KMS-11 (cell line): ENCODE measurements around the gene MSI2.

Source experiments
- H2AFZ ChIP-seq: fragments of 200-600 bp; sonication (generic); 2 replicates; pipeline ENCODE4 v1.6.1; 2016; ENCODE audit warnings: antibody characterized with exemption, mixed run types, low read depth
- H3K27ac ChIP-seq: fragments of 200-600 bp; sonication (generic); 2 replicates; pipeline ENCODE4 v1.6.1; 2016; ENCODE audit warnings: mild to moderate bottlenecking, mixed run types
- H3K27me3 ChIP-seq: fragments of 200-600 bp; sonication (generic); 2 replicates; pipeline ENCODE4 v1.6.1; 2017; ENCODE audit warnings: mild to moderate bottlenecking, low read depth, mixed run types, moderate library complexity; ENCODE audit not compliant: insufficient read depth
- H3K36me3 ChIP-seq: fragments of 200-600 bp; sonication (generic); 2 replicates; pipeline ENCODE4 v1.6.1; 2017; ENCODE audit warnings: mild to moderate bottlenecking, mixed run types; ENCODE audit not compliant: insufficient read depth
- H3K4me1 ChIP-seq: fragments of 200-600 bp; sonication (generic); 2 replicates; pipeline ENCODE4 v1.6.1; 2016; ENCODE audit warnings: mild to moderate bottlenecking, low read depth, mixed run types; ENCODE audit not compliant: poor library complexity, severe bottlenecking
- H3K4me2 ChIP-seq: fragments of 200-600 bp; sonication (generic); 2 replicates; pipeline ENCODE4 v1.7.0; 2016; ENCODE audit warnings: mild to moderate bottlenecking, mixed run types
- H3K4me3 ChIP-seq: fragments of 200-600 bp; sonication (generic); IDR thresholded peaks from 2 replicates; pipeline ENCODE4 v1.6.1; 2017; ENCODE audit warnings: low read depth, low read length, mixed read lengths; ENCODE audit not compliant: insufficient read depth
- H3K79me2 ChIP-seq: fragments of 200-600 bp; sonication (generic); 2 replicates; pipeline ENCODE4 v1.6.1; 2016; ENCODE audit warnings: low read depth, mixed run types; ENCODE audit not compliant: insufficient read depth
- H3K9ac ChIP-seq: fragments of 200-600 bp; sonication (generic); 2 replicates; pipeline ENCODE4 v1.6.1; 2016; ENCODE audit warnings: mild to moderate bottlenecking, mixed run types
- H4K20me1 ChIP-seq: fragments of 200-600 bp; sonication (generic); 2 replicates; pipeline ENCODE4 v1.6.1; 2016; ENCODE audit warnings: mild to moderate bottlenecking, mixed run types; ENCODE audit not compliant: insufficient read depth
- TF ChIP-seq, protein P1 (sequence below): fragments of 200-600 bp; sonication (generic); conservative IDR thresholded peaks from 2 replicates; pipeline ENCODE4 v1.6.1; 2017; ENCODE audit warnings: low read depth, mild to moderate bottlenecking, antibody characterized with exemption, low read length, moderate library complexity, mixed read lengths

MSI2 gene

DNA sequence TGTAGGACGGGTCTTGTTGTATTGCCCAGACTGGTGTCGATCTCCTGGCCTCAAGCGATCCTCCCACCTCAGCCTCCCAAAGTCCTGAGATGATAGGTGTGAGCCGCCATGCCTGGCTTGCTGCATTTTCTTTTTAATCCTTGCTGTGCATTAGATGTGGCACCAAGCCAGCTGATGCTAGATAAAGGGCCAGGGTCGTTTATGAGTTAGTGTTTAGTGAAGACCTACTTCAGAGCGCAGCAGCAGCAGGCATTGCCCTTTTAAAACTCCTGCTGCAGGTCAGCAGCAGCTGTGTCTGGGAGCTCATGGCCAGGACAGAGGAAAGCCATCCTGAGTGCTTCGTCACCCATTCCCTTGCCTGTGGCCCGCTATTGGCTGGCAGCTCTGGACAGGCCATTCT is 251.5 kb downstream of the MSI2 start:
- H3K4me2 ChIP-seq = peak overlapping the region; percentile 68; the same call in 1 of the 2 replicates
- H3K9ac ChIP-seq = peak overlapping the region; percentile 46; the same call in 1 of the 2 replicates
- peaks cover 43% of the 10 kb centered on the region; the same call in 1 of the 2 replicates for H3K79me2 ChIP-seq
- peak overlapping the region; percentile 86; the same call in 1 of the 2 replicates for H3K27ac ChIP-seq
- H3K36me3 ChIP-seq = no peaks in the 10 kb centered on the region
- peaks cover 87% of the 10 kb centered on the region for H3K4me1 ChIP-seq
- TF ChIP-seq, protein P1, sequence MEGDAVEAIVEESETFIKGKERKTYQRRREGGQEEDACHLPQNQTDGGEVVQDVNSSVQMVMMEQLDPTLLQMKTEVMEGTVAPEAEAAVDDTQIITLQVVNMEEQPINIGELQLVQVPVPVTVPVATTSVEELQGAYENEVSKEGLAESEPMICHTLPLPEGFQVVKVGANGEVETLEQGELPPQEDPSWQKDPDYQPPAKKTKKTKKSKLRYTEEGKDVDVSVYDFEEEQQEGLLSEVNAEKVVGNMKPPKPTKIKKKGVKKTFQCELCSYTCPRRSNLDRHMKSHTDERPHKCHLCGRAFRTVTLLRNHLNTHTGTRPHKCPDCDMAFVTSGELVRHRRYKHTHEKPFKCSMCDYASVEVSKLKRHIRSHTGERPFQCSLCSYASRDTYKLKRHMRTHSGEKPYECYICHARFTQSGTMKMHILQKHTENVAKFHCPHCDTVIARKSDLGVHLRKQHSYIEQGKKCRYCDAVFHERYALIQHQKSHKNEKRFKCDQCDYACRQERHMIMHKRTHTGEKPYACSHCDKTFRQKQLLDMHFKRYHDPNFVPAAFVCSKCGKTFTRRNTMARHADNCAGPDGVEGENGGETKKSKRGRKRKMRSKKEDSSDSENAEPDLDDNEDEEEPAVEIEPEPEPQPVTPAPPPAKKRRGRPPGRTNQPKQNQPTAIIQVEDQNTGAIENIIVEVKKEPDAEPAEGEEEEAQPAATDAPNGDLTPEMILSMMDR = no peak
- no peaks in the 10 kb centered on the region for H3K27me3 ChIP-seq
- no peaks in the 10 kb centered on the region for H4K20me1 ChIP-seq
- H3K4me3 ChIP-seq = no peak overlapping the region
- H2AFZ ChIP-seq = no peak overlapping the region

DNA sequence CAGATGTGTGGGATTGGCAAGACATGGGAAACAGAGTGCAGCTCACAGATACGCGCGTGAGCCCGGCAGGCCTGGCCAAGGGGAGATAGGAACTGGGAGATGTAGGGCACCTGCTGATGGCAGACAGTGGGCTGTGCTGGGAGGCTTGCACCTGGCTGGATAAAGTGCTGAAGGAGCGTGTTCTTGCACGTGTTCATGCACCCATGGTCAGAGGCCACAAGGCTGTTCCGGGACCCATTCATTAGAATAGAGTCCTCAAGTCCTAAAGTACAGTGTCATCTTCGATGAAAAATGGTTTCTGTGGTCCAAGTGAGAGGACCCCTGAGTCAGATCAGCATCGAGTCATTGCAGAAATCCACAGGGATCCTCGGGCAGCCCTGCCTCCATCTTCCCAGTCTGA is 252.3 kb downstream of the MSI2 start:
- H3K79me2 ChIP-seq = peaks cover 50% of the 10 kb centered on the region; the same call in 1 of the 2 replicates
- no peaks in the 10 kb centered on the region for H3K27me3 ChIP-seq
- H3K4me1 ChIP-seq = peaks cover 93% of the 10 kb centered on the region
- H3K27ac ChIP-seq = peak overlapping the region; percentile 86
- peak overlapping the region; percentile 68 for H3K4me2 ChIP-seq
- H3K36me3 ChIP-seq = no peaks in the 10 kb centered on the region
- peak overlapping the region; percentile 46; the same call in 1 of the 2 replicates for H3K9ac ChIP-seq
- TF ChIP-seq, protein P1 = no peak; the same call in 1 of the 2 replicates
- H3K4me3 ChIP-seq = no peak overlapping the region
- no peaks in the 10 kb centered on the region for H4K20me1 ChIP-seq
- no peak overlapping the region for H2AFZ ChIP-seq

DNA sequence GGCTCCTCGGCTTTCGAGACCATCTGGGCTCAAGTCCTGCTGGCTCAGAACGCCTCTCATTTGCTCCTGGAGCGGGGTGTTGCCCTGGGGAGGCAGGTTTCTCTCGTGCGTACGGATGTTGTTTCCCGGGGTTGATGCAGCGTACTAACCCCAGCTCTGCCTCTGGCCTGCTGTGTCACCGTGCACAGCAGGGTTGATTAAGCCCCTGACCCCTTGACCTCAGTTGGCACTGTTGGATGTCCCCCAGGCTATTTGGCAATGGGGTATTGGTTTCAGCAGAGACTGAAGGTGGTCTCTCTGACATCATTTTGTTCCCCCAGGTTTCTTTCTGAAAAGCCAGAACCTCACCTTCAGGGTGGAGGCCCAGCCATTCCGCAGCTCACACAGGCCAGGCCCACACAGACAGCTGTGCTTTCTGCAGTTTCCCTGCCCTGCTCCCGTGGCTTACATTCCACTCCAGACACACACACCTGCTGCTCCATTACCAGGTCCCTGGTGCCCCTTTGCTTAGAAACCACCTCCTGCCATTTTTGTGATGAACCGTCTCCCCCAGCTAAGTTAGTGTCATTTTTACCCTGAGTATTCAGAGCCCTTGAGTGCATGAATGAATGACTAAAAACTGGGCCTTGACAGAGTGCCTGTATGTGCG is 255.3 kb downstream of the MSI2 start:
- Histone ChIP-seq H2AFZ (no peak overlapping the region), H3K79me2 (peaks cover 75% of the 10 kb centered on the region; the same call in 1 of the 2 replicates), H3K36me3 (no peaks in the 10 kb centered on the region), H4K20me1 (no peaks in the 10 kb centered on the region), H3K4me1 (peaks cover 91% of the 10 kb centered on the region), H3K27me3 (no peaks in the 10 kb centered on the region), H3K4me2 (no peak overlapping the region), H3K9ac (no peak overlapping the region), H3K4me3 (no peak overlapping the region), H3K27ac (no peak overlapping the region; the same call in 1 of the 2 replicates)
- TF ChIP-seq, protein P1 = no peak

DNA sequence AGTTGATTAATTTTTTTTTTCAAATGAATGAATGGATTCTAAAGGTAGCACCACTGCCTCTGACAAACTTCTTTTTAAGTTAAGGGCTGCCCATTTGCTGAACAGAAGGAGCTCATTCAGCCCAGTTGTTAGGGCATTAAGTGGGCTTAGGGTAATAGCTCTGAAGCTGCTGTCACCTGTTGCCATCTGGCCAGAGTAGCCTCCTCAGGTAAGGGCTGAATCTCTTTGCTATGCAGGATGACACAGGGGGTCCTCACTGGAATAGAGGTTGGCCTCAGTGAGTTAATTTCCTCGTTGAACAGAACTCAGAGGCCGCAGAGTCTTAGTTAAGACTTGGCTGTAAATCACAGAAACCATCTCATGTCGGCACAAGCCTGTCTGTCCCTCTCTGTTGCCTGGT is 255.9 kb downstream of the MSI2 start:
- TF ChIP-seq, protein P1 = no peak
- no peaks in the 10 kb centered on the region for H3K27me3 ChIP-seq
- no peak overlapping the region; the same call in 1 of the 2 replicates for H3K27ac ChIP-seq
- no peaks in the 10 kb centered on the region for H4K20me1 ChIP-seq
- H2AFZ ChIP-seq = no peak overlapping the region
- no peaks in the 10 kb centered on the region for H3K36me3 ChIP-seq
- peaks cover 77% of the 10 kb centered on the region; the same call in 1 of the 2 replicates for H3K79me2 ChIP-seq
- peaks cover 89% of the 10 kb centered on the region for H3K4me1 ChIP-seq
- H3K4me3 ChIP-seq = no peak overlapping the region
- no peak overlapping the region for H3K4me2 ChIP-seq
- H3K9ac ChIP-seq = no peak overlapping the region
